VCaP (cell line): Measurements from ENCODE around the gene AKAP12.

Experiments
- H3K27ac ChIP-seq: fragments of 450-650 bp; 2 replicates; pipeline ENCODE4 v1.5.1; 2017
- CTCF ChIP-seq: fragments of 450-650 bp; conservative IDR thresholded peaks from 2 replicates; pipeline ENCODE4 v1.5.1; 2017; ENCODE audit warnings: mild to moderate bottlenecking, moderate library complexity

Gene AKAP12

GRCh38 chr6:151284012-151284411 is 44.2 kb downstream of the AKAP12 start:
- H3K27ac ChIP-seq: no peak overlapping the region
- TF ChIP-seq CTCF: no peak

GRCh38 chr6:151284548-151285017 is 44.8 kb downstream of the AKAP12 start:
- TF ChIP-seq CTCF: no peak
- no peak overlapping the region for H3K27ac ChIP-seq

DNA sequence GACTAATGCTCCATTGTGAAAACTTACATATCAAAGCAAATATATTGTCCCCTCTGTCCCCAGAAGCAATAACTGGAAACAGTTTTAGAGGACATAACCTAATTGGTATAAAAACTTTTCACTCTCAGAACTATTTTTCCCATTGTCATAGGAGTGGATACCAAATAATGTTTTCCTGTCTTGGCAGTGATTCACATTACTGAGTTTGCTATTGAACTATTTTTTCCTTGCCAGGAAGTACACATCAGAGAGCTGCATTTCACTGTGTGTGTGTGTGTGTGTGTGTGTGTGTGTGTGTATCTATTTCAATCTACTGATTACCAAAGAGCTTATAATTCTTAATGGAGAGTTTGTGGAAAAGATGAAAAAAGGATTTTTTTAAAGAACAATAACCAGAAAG is 45.4 kb downstream of the AKAP12 start:
- no peak for TF ChIP-seq CTCF

GRCh38 chr6:151286214-151286613 is 46.4 kb downstream of the AKAP12 start:
- H3K27ac ChIP-seq: no peak overlapping the region
- no peak for TF ChIP-seq CTCF

More for the DNA sequence above, 45.4 kb downstream of the AKAP12 start:
- no peak overlapping the region for H3K27ac ChIP-seq

DNA sequence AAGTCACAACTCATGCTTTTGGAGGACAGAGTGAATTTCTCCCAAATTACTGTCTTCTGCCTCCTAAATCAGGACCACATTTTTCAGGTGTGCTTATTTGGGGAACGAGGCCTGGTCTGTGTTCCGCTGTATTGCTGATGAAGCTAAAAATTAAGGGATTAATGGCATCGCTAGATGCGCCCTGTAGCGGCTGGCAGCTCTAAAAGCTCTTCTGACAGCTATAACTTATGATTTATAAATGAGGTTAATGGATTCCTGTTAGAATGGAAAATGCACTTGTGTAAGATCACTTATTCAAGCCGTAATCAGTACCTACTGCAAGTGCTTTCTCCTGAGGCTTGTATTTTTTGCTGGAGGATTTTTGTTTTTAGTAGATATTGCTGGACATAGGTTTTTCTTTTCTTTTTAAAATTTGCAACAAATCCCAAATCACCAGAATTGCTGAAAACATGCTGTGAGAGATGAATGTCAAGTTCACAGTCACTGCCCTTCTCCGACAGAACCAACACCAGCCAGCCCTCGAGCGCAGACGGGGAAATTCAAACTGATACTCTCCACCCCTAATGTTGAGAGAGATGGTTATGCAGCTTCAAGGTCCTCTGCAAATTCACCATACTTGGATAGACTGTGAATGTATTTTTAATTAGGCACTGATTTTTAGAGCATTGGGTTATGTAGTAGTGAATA is 49.1 kb downstream of the AKAP12 start:
- TF ChIP-seq CTCF: no peak

DNA sequence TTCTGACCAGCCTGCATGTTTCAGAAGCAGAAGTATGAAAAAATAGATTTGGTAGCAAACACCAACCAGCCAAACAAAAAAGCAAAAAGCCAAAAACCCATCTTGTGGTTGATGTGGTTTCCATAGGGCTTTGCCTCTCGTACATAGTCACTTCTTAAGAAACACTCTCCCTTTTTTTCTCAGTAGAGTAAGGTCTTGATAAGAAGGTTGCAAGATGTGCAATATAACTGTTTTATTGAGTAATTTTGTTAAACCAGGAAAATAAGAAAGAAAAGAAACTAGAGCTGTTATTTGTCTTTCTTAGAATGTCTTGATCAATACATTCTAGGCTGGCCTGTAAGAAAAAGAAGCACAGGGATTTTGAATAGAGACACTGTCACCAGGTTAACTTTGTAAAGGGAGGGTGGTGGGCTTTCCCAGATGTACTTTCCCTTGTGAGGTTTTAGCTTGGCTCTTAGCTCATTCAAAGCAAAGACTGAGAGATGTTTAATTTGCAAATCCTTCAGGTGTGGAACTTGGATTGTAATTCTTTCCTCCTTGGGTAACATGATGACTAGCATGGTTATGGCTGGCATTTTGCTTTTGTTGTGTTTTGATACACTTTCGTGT is 49.7 kb downstream of the AKAP12 start:
- TF ChIP-seq CTCF: no peak
- H3K27ac ChIP-seq: no peak overlapping the region

More for the DNA sequence above, 49.1 kb downstream of the AKAP12 start:
- H3K27ac ChIP-seq: no peak overlapping the region

DNA sequence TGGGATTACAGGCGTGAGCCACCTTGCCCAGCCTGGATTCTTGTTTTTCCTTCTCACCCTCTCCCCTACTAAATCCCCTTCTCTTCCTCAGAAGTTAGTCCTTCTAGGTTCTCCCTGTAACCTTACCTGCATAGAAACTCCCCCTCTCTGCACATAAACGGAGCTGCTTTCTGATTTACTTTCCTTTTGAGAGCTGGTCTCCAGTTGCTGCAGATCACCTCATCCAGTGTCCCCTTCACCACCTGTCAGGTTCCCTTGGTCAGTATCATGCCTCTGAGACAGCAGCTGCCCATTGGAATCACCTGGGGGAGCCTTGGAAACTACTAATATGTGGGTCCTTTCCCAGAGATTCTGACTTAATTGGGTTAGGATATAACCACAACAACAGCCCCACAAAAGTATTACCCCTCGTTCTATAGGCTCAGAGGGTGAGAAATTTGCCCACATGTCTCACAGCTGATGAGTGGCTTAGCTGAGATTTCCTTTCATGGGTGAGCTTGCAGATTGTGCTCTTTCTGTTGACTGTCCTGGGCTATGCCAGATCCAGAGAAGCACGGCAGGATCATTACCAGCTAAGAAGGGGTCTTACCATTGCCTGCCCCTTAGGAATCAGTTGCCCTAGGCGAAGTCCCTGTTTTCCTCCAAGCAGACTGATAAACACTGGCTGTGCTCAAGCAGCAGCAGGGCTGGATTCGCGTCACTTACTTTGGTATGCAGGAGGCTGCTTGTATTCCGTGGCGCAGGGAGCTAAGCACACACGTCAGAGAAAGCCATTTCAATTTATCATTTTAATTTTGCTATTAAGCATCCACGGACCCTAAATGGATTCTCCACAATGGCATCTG is 51.3 kb downstream of the AKAP12 start:
- no peak overlapping the region for H3K27ac ChIP-seq

More for the DNA sequence above, 51.3 kb downstream of the AKAP12 start:
- TF ChIP-seq CTCF: no peak
